ENCODE data around the gene AUNIP.

Gene AUNIP

DNA sequence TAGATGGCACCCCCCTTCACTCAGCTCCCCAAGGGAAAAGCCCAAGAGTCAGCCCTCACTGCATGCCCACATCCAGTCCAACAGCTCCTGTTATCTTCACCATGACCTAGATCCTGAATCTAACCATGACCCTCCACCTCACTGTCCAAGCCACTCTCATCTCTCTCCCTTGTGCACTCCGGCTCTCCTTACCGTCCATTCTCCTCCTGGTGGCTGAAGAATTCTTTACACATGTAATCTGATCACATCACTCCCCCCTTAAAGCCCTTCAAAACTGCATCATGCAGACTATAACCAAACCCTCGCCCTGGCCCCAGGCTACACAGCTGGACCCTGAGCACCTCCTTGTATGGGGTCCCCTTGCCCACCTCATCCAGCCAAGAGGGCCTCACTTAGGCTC lies 30.2 kb upstream of the AUNIP start:
- DNase-seq (ENCODE audit: low read depth in 2 of 3, low spot score in 2 of 3) = no peak

DNA sequence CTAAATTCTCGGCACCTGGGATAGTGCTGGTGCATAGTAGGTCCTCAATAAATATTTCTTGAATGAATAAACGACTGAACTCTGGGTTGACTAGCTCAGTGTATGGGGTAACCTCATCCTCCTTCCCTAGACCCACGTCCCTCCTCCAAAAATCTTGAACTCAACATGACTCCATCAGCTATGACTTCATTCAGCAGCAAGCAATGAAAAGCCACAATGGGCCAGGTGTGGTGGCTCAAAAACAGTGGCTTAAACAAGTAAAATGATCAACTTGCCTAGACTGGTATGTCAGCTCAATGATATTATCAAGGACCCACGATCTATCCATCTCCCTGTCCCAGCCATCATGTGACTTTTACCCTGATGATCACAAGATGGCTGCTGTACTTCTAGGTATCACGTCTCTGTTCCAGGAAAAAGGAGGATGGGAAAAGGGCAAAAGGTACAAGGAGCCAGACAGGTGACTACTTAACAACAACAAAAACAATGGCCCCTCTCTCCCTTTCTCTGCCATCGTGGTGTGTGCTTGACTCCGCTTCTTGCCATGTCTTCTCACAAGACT lies 29.2 kb upstream of the AUNIP start:
- no peak for DNase-seq (ENCODE audit: low read depth in 2 of 3, low spot score in 2 of 3)

DNA sequence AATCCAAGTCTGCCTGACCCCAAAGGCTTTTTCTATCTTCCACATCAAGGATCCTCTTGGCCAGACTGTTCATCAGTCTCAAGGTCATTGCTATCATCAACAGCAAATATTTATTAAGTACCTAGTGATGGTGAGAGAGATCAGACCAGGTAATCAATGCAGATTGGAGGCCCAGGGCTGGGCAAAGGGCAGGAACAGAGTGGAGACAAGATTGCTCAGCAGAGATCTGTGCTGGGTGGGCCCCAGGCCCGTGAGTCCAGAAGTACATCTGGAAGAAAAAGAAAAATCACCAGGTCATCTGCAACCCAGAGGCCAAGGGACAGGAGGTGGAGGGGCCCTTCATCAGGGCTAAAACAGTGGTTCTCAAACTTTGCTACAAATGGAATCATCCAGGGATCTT lies 26.3 kb upstream of the AUNIP start:
- DNase-seq (ENCODE audit: low read depth in 2 of 3, low spot score in 2 of 3) = no peak

DNA sequence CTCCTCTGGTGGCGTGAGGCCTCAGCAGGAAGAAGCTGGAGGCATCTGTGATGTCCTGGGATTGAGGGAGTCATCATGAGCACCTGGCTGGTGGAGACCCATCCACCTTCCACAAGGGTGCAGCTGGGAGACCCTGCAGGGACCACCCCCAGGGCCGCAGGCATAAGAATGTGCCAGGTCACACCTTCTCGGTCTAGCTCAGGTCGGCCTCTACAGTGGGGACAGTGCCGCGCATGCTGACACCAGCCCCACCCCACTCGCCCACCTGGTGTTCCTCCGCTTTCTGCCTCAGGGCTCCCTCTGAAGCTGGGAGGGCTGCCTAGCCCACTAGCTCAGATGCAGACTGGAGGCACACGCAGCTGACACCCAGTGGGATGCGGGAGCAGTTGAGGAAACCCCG lies 22.0 kb upstream of the AUNIP start:
- no peak for DNase-seq (ENCODE audit: low read depth in 2 of 3, low spot score in 2 of 3)

DNA sequence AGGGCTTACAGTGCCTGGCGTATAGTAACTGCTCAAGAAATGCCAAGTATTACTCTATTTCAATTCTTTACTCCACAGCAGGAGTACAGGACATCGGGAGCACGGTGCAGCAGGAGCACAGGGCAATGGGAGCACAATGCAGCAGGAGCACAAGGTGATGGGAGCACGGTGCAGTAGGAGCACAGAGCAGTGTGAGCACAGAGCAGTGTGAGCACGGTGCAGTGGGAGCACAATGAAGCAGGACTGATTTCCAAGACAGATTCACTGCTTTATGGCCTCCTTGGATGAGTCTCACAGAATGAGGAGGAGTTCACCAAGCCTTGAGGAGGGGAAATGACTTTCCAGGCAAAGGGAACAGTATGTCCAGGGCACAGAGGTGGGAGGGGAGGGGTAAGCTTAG lies 21.3 kb upstream of the AUNIP start:
- DNase-seq (ENCODE audit: low read depth in 2 of 3, low spot score in 2 of 3) = no peak

DNA sequence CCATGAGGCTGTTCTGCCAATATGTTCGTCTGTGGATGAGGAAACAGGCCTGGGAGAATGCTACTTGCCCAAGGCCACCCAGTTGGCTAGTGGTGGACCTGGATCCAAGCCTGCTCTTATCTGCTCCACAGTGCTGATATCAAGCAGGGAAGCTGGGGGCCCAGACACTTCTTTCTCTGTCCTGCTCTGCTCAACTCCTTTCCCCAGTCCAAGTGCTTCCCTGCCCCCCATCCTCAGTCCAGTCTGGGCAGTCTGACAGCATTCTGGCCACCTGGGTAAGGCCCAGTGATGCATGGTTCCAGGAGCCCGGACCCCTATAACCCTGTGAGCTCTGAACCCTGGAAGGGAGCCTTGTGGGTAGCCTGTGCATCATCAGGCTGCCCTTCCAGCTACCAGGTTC lies 20.4 kb upstream of the AUNIP start:
- DNase-seq (ENCODE audit: low read depth in 2 of 3, low spot score in 2 of 3) = no peak

DNA sequence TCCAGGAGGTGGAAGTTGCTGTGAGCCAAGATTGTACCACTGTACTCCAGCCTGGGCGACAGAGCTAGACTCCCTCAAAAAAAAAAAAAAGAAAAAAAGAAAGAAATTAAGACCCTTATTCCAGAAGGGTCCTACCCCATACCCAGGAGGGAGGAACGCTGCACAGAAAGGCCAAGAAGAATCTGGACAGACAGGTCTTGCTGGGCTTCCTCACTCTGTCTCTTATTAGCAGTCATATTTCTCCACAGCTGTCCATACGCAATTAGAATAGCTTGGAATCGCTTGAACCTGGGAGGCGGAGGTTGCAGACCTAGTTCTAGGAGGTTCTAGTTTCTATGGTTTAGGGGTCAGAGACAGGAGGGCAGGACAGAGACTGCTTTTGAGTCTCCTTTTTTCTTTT lies 19.4 kb upstream of the AUNIP start:
- no peak for DNase-seq (ENCODE audit: low read depth in 2 of 3, low spot score in 2 of 3)

DNA sequence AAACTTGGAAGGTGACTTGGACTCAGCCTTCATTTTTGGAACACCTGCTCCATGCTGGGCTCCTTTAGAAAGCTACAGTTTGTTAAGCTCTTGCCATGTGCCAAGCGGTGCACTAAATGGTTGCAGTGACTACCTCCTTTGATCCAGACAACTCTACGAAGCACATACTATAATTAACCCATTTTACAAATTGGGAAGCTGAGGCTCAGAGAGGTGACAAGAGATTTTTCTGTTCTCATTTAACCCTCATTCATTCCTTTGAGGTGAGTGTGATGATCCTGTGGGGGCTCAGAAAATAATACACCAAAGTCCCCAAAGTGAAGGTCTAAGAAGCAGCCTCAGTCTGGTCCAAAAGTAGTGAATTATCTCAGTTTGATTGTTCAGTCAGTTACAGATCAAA lies 17.9 kb upstream of the AUNIP start:
- no peak for DNase-seq (ENCODE audit: low read depth in 2 of 3, low spot score in 2 of 3)

DNA sequence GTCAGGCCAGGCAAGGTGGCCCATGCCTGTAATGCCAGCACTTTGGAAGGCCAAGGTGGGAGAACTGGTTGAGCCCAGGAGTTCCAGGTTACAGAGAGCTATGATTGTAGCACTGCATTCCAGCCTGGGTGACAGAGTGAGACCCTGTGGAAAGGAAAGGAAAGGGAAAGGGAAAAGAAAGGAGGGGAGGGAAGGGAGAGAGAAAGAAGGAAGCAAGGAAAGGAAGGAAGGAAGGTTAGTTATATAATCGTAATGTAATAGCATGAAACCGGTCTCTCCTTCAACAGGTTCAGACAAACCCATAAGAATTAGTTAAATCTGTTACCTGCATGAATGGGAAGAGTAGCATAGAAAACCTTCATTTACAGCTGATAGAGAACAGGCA lies 17.4 kb upstream of the AUNIP start:
- DNase-seq (ENCODE audit: low read depth in 2 of 3, low spot score in 2 of 3) = no peak

DNA sequence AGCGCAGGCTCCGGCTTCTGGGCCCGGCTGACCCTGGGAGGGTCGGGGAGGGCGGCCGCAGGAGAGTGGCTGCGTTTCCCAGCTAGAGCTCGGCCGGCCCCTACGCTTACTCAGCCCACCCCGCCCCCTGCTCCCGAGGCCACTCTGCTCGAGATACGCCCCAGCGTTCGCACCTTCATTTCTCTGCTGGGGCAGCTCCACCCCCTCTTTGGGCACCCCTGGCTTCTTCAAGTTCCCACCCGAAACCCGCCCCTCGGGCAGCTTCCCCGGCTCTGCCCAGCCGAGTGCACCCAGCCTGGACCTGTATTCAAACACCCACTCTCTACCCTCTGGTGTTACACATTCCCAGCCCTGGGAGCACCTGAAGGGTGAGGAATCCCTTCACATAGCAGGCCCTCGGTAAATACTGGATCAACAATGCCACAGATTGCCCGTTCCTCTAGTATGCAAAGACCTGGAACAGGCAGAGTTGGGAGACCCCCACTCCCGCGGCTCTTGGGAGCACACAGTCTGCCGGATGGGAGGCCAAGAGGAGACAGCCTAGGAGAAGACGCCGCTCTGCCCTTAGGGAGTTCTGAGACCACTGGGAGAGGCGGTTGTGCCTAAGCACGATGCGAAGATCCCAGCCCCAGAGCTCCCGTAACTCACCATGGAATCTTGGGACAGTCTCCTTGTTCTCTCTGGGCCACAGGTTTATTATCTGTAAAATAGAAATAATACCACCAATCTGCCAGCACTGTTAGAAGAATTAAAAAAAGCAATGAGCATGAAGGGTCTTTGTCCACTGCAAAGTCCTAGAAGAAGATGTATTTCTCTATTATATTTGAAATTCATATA lies 16.8 kb upstream of the AUNIP start:
- DNase-seq (ENCODE audit: low read depth in 2 of 3, low spot score in 2 of 3) = no peak

DNA sequence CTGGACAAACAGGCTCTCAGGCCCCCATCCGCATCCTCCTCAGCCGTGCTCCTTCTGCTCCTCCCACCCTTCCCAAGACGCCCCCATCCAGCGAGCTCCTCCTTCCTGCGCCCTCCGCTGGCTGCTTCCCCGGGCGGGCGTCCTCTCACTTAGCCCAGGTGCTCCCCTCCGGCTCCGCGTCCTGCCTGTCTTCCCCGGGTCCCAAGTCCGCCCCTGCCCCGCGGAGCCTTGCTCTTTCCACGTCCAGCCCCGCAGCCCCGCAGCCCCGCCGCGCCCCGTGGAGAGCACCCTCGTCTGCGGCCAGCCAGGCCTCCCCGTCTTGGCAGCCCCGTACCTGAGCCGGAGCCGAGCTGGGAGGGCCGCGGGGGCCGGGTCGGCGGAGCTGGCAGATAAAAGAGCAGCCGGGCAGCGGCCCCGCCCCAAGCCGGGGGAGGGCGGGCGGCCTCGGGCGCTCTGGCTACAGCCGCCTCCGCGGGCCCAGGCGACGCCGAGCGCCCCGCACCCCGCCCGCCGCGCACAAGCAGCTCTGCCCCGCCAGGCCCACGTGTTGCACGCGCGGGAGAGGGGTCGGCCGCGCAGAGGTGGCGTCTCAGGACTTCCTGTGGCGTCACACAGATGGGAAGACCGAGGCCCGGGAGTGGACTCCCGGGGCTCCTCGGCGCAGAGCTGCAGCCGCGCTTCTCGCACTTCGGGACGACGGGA lies 16.0 kb upstream of the AUNIP start, which contains the start of gene PAQR7:
PAQR7 (minus strand) TSS at position 555 of the 702 bp plus-strand sequence. CDS start 11,869 bp downstream, outside the sequence.
- DNase-seq (ENCODE audit: low read depth in 2 of 3, low spot score in 2 of 3) = peak; percentile 36 to 54 (median 38)

DNA sequence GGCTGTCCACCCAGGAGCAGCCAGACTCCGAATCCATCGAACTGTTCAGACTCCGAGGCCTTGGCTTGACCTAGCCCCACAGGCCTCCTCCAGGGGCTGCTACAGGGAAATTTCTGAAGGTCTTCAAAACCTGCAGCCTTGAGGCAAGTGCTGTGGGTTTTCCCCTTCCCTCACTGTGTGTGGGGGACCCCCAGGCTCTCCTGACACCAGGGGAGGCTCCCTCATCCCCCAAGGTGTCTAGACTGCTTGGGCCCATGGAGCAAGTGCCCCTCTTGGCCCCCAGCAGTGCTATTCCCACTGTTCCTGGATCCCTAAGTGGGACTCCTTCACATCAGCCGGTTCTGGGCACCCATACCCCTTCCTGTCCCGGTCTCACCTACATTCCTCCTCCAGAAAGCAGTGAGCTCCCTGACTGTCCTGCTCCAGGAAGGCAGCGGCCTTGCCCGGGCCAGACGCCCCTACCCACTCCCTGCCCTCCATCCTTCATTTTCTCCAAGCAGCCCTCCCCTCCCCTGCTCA lies 15.4 kb upstream of the AUNIP start:
- DNase-seq (ENCODE audit: low read depth in 2 of 3, low spot score in 2 of 3) = no peak

DNA sequence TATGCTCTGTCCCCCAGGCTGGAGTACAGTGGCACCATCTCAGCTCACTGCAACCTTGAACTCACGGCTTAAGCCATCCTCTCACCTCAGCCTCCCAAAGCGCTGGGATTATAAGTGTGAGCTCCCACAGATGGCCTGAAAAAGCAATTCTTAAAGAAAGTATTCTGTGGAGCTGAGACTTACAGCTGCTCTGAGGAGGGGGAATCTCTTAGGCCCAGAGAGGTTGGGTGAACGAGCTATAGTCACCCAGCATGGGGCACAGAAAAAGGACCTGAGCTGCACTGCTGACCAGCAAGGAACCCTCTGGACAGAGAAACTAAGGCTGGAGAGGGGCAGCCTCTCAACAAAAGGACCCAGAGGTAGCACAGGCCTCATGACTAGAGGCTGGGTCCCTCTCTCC lies 15.0 kb upstream of the AUNIP start:
- DNase-seq (ENCODE audit: low read depth in 2 of 3, low spot score in 2 of 3) = no peak

DNA sequence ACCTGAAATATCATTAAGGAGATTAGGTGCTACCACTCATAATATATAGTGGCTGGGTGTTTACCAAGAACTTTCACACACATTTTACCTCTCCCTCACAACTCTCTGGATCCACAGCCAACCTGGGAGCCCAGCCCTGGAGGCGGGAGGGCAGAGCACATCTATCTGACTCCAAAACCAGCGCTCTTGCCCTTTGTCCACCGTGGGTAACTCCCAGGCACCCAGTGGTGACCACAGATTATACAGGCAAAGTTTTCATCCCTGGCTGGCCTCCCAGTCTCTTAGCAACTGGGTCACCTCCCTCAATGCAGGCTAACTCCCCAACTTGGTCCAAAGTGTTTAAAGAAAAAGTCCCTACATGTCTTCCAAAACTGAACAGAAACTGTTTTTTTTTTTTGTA lies 13.9 kb upstream of the AUNIP start:
- no peak for DNase-seq (ENCODE audit: low read depth in 2 of 3, low spot score in 2 of 3)

DNA sequence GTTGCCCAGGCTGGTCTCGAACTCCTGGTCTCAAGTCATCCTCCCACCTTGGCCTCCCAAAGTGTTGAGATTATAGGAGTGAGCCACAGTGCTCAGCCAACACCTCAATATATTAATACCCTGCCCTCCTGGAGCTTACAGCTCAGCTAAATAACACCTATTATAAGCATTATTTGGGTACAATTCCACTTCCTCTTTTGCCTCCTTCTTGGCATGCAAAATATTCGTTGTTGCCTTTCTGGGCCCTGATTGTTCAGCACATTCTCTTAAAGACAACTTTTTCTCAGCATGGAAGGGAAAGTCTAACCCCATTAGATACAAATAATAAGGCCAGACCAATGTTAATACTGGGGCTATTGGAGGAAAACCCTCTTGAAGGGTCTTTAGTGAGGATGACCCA lies 13.5 kb upstream of the AUNIP start:
- DNase-seq (ENCODE audit: low read depth in 2 of 3, low spot score in 2 of 3) = no peak

DNA sequence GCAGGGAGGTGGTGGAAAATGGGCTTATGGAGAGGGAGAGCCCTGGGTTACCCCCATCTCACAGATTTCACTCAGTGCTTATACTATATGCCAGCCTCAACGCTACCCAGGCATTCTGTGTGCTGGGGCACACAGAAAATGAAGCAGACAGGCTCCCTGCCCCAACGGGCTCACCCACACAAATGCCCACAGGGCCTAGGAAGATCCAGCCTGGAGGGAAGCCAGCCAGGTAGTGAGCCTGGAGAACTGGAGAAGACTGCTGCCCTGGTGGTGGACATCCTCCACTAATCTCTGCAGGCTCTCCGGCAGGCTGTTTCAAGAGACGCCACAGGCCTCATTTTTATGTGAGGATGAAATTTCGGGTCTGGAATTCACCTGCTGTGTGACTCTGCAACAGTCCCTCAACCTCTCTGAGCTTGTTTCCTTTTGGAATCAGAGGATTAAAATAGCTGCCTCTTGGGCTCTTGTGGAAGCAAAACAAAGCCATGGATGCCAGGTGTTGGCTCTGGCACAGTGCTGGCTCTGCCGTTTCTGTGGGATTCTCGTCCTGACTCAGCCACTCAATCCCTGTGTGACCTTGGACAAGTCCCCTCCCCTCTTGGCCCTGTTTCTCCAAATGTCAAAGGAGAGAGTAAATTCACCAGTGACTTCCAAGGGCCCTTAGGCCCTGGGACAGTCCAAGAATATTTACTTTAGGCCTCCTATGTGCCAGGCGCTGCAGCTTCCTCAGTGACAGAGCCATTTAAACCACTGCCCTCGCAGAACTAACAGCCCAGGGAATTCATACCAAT lies 12.6 kb upstream of the AUNIP start:
- no peak for DNase-seq (ENCODE audit: low read depth in 2 of 3, low spot score in 2 of 3)

DNA sequence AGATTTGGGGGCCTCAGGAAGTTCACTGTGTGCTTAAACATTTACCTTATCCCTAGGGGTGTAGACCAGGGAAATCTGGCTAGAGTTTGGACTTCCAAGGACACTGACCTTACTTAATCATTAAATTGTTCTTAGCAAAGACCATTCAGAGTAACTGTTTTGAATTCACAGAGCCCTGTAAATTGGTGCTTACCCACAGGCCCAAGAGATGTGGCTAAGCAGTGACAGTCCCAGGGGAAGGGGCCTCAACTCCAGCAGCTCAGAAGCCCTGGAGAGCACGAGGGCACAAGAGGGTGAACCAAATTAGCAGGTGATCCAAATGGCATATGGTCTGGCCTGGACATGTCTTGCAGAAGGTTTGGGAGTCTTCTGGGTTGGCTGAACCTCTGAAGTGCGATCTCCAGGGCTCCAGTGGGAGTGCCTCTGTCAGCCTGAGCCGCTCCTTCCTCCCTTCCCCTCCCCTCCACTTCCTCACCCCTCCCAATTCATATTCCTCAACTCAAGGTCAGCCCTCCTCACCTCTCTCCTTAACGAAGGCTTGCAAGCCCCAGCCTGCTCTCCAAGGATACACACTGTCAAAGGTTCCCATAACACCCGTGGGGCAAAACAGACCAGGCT lies 11.9 kb upstream of the AUNIP start:
- DNase-seq (ENCODE audit: low read depth in 2 of 3, low spot score in 2 of 3) = no peak

DNA sequence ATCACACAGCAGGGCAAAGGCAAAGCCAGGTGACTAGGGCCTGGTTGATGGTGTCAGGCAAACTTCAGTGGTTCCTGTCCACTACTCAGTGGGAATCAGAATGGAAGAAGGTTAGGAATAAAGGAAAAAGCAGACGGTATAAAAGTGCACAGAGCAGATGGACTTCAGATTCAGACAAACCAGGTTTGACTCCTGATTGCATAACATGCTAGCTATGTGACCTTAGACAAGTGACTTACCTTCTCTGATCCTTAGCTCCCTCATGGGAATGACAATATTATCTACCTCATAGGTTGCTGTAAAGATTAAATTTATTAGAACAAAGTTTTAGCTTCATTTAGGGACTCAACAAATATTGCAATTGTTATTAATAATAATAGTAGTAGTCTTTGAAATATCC lies 11.4 kb upstream of the AUNIP start:
- no peak for DNase-seq (ENCODE audit: low read depth in 2 of 3, low spot score in 2 of 3)

DNA sequence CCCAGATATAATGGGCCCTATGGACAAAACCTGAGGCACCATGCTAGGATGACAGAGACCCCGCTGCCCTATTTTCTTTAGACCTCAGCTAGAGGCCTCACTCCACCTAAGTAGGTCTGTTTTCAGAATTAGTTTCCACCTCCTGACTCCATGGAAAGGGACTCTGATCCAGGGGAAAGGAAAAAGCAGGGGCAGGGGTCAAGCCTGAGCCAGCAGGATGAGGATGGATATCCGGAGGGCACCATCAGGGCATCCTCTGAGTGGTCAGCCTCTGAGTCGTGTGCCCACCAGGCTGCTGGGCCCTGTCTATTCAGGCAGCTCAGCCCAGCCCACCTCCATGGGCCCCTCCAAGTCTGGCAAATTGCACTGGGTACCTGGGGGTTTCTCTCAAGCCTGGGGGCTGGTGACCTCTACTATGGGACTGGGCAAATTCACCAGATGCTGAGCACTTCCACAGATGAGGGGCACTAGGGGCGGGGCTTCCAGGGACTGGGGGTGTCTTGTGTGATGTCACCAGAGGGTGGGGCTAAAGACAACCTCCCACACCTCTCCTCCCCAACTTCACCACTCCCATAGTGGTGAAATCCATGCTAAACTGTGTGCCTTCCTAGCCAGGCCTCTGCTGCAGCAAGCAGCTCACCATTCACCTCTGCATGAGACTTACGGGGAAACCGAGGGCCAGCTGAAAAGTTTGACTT lies 10.8 kb upstream of the AUNIP start:
- no peak for DNase-seq (ENCODE audit: low read depth in 2 of 3, low spot score in 2 of 3)
